HCT116 (cell line): ENCODE measurements around the gene FST. TPM values are rescaled to one million over a fixed set of nuclear protein-coding genes. Genes with fewer than 3 reads are reported as not detected.

Experiments
- ATAC-seq: fragments of 200-7000 bp; cut with Tn5 transposase; 2 replicates; pipeline ENCODE4 v1.9.1; 2020; ENCODE audit warnings: mild to moderate bottlenecking, moderate library complexity
- BruUV-seq: library from RNA; stranded (reverse); fragments of 400-500 nt; replicated peaks from 2 replicates; lab custom pipeline; 2021; lab: Mats Ljungman, UMichigan
- CTCF ChIA-PET: fragments of 300-600 bp; sonication (Branson Sonifier 250); formaldehyde crosslinking; loops from one replicate; lab custom pipeline; 2021; ENCODE audit warnings: antibody characterized with exemption; lab: Charles Lee
- POLR2A ChIA-PET: fragments of 300-600, 350-600 bp; sonication (Branson Sonifier 250); formaldehyde crosslinking; loops from one replicate; lab custom pipeline; 2021; ENCODE audit warnings: antibody characterized with exemption; lab: Charles Lee
- RAD21 ChIA-PET, 2 experiments: fragments of 300-600 bp; sonication (Branson Sonifier 250); formaldehyde crosslinking; loops; one replicate each; lab custom pipeline; 2023; ENCODE audit warnings: low total read pairs in 2 of 2; ENCODE audit not compliant: uncharacterized antibody in 2 of 2, unreplicated experiment in 2 of 2, low non-redundant PET in 1 of 2; lab: Charles Lee
- DNase-seq: peaks from one replicate; pipeline ENCODE4 v3.0.0-alpha.2; 2010; ENCODE audit warnings: low read depth, low spot score
- H2AFZ ChIP-seq: fragments of 200-600 bp; shearing (Covaris generic), sonication (generic); 2 replicates; pipeline ENCODE4 v1.6.1; 2017; ENCODE audit warnings: low read depth, mixed run types, mixed read lengths, antibody characterized with exemption, low read length; ENCODE audit not compliant: poor library complexity, severe bottlenecking
- H3K27ac ChIP-seq: 2 replicates; pipeline ENCODE4 v1.5.1; 2012; ENCODE audit warnings: low read depth, low read length
- H3K27me3 ChIP-seq: fragments of 200-600 bp; sonication (generic); 2 replicates; pipeline ENCODE4 v1.6.1; 2016; ENCODE audit warnings: mixed run types, low read length, mixed read lengths; ENCODE audit not compliant: insufficient read depth
- H3K36me3 ChIP-seq, 2 experiments: fragments of 200-500 bp in 1 of 2; fragments of 200-600 bp in 1 of 2; sonication (Bioruptor generic) in 1 of 2; sonication (generic) in 1 of 2; 2 replicates each; pipeline versions ENCODE4 v1.5.1 to v1.6.1; 2014 to 2016; ENCODE audit warnings: low read length in 2 of 2, inconsistent platforms in 1 of 2, mixed read lengths in 1 of 2, mixed run types in 1 of 2; ENCODE audit not compliant: insufficient read depth in 2 of 2, control insufficient read depth in 1 of 2
- H3K4me1 ChIP-seq, 2 experiments: fragments of 200-600 bp in 1 of 2; sonication (generic) in 1 of 2; 2 replicates each; pipeline versions ENCODE4 v1.5.1 to v1.6.1; 2012 to 2017; ENCODE audit warnings: low read length in 2 of 2, inconsistent platforms in 1 of 2, mild to moderate bottlenecking in 1 of 2, mixed read lengths in 1 of 2, mixed run types in 1 of 2, moderate library complexity in 1 of 2; ENCODE audit not compliant: insufficient read depth in 2 of 2, control insufficient read depth in 1 of 2
- H3K4me2 ChIP-seq: fragments of 200-600 bp; sonication (generic); 2 replicates; pipeline ENCODE4 v1.6.1; 2017; ENCODE audit warnings: mixed run types, low read length, mixed read lengths
- H3K4me3 ChIP-seq, 2 experiments: fragments of 200-600 bp in 1 of 2; sonication (generic) in 1 of 2; replicated peaks in 1 of 2; 2 replicates each; pipeline ENCODE4 v1.5.1; 2011 to 2016; ENCODE audit warnings: low read length in 2 of 2, control low read depth in 1 of 2, low read depth in 1 of 2, mild to moderate bottlenecking in 1 of 2, mixed read lengths in 1 of 2, mixed run types in 1 of 2
- H3K79me2 ChIP-seq: fragments of 200-600 bp; sonication (generic); 2 replicates; pipeline ENCODE4 v1.6.1; 2017; ENCODE audit warnings: mild to moderate bottlenecking, mixed run types, low read length, moderate library complexity, mixed read lengths; ENCODE audit not compliant: insufficient read depth
- H3K9ac ChIP-seq: fragments of 200-600 bp; sonication (generic); 2 replicates; pipeline ENCODE4 v1.6.1; 2016; ENCODE audit warnings: low read length, mixed read lengths
- H3K9me2 ChIP-seq: fragments of 200-600 bp; sonication (generic), shearing (Covaris generic); 2 replicates; pipeline ENCODE4 v1.6.1; 2017; ENCODE audit warnings: mixed run types, mild to moderate bottlenecking, moderate library complexity; ENCODE audit not compliant: insufficient read depth
- H3K9me3 ChIP-seq, 2 experiments: fragments of 200-500 bp in 1 of 2; fragments of 200-600 bp in 1 of 2; sonication (Bioruptor generic) in 1 of 2; sonication (generic) in 1 of 2; 2 replicates each; pipeline ENCODE4 v1.6.1; 2014 to 2017; ENCODE audit warnings: low read length in 2 of 2, mixed read lengths in 2 of 2, inconsistent platforms in 1 of 2, low read depth in 1 of 2, mild to moderate bottlenecking in 1 of 2, mixed run types in 1 of 2, moderate library complexity in 1 of 2; ENCODE audit not compliant: control insufficient read depth in 1 of 2, insufficient read depth in 1 of 2
- H4K20me1 ChIP-seq: fragments of 200-600 bp; sonication (generic), shearing (Covaris generic); 2 replicates; pipeline ENCODE4 v1.6.1; 2017; ENCODE audit warnings: mixed run types, mild to moderate bottlenecking, moderate library complexity; ENCODE audit not compliant: insufficient read depth
- CBX3 ChIP-seq: IDR thresholded peaks from 2 replicates; pipeline ENCODE4 v1.6.1; 2012; ENCODE audit warnings: low read depth
- CEBPB ChIP-seq: IDR thresholded peaks from 2 replicates; pipeline ENCODE4 v1.6.1; 2012; ENCODE audit warnings: low read depth
- CTCF ChIP-seq, 3 experiments: fragments of 200-600 bp in 1 of 3; sonication (generic) in 1 of 3; IDR thresholded peaks in 2 of 3; conservative IDR thresholded peaks in 1 of 3; 2 replicates each; pipeline ENCODE4 v1.5.1; 2012 to 2017; ENCODE audit warnings: low read depth in 2 of 3, low read length in 2 of 3, antibody characterized with exemption in 1 of 3, borderline replicate concordance in 1 of 3, control low read depth in 1 of 3, mild to moderate bottlenecking in 1 of 3, mixed read lengths in 1 of 3, mixed run types in 1 of 3, moderate library complexity in 1 of 3; ENCODE audit not compliant: insufficient read depth in 1 of 3
- EGR1 ChIP-seq: IDR thresholded peaks from 2 replicates; pipeline ENCODE4 v1.6.1; 2012; ENCODE audit warnings: low read depth
- ELF1 ChIP-seq: IDR thresholded peaks from 2 replicates; pipeline ENCODE4 v1.6.1; 2012; ENCODE audit warnings: low read depth, borderline replicate concordance
- EZH2 ChIP-seq: fragments of 200-600 bp; sonication (generic); IDR thresholded peaks from 2 replicates; pipeline ENCODE4 v1.6.1; 2017; ENCODE audit warnings: antibody characterized with exemption, mixed run types
- EZH2phosphoT487 ChIP-seq: fragments of 200-600 bp; IDR thresholded peaks from 2 replicates; pipeline ENCODE4 v1.6.1; 2018; ENCODE audit warnings: antibody characterized with exemption, borderline replicate concordance
- POLR2AphosphoS5 ChIP-seq: IDR thresholded peaks from 2 replicates; pipeline ENCODE4 v1.6.1; 2011; ENCODE audit warnings: mild to moderate bottlenecking, low read depth, low read length, moderate library complexity
- RAD21 ChIP-seq: IDR thresholded peaks from 2 replicates; pipeline ENCODE4 v1.6.1; 2012; ENCODE audit warnings: low read depth, mild to moderate bottlenecking
- SIN3A ChIP-seq: IDR thresholded peaks from 2 replicates; pipeline ENCODE4 v1.6.1; 2012; ENCODE audit warnings: low read depth
- SP1 ChIP-seq: IDR thresholded peaks from 2 replicates; pipeline ENCODE4 v1.6.1; 2012; ENCODE audit warnings: low read depth
- YY1 ChIP-seq: IDR thresholded peaks from 2 replicates; pipeline ENCODE4 v1.6.1; 2011; ENCODE audit warnings: low read length, low read depth, moderate library complexity, mild to moderate bottlenecking; ENCODE audit not compliant: insufficient replicate concordance; ENCODE audit errors: extremely low read depth
- ZNF274 ChIP-seq: fragments of 200-500 bp; sonication (Bioruptor generic); IDR thresholded peaks from 2 replicates; pipeline ENCODE4 v1.6.1; 2014; ENCODE audit warnings: mild to moderate bottlenecking, low read depth, low read length, inconsistent platforms
- intact Hi-C: fragments of 100-400 bp; cut with micrococcal nuclease; formaldehyde crosslinking; loops from 2 replicates; pipeline ENCODE4 v1.10.0; 2022
- total RNA-seq: library from RNA; stranded (reverse); gene quantifications from one replicate; pipeline ENCODE4 v1.2.1, GENCODE V29; 2021; ENCODE audit not compliant: unreplicated experiment

The FST gene
- total RNA-seq, 1 experiment from 2014 or later, result 0.34 TPM

GRCh38 chr5:53488195-53488722 is 7.8 kb downstream of the FST start:
- no peak overlapping the region for H2AFZ ChIP-seq
- BruUV-seq, result no TSS peak
- no peak for ATAC-seq

More at GRCh38 chr5:53488195-53488722, 7.8 kb downstream of the FST start:
- Histone ChIP-seq H3K4me3 (no peak overlapping the region), H3K4me1 (peaks cover 2 to 8% of the 10 kb centered on the region in 2 experiments; a peak in 2 of 4 replicates), H3K36me3 (no peaks in the 10 kb centered on the region), H3K4me2 (no peak overlapping the region), H3K9me3 (no peaks in the 10 kb centered on the region), H3K27ac (no peak overlapping the region), H3K9ac (no peak overlapping the region), H3K9me2 (no peaks in the 10 kb centered on the region), H4K20me1 (no peaks in the 10 kb centered on the region), H3K79me2 (no peaks in the 10 kb centered on the region), H3K27me3 (no peaks in the 10 kb centered on the region)
- intact Hi-C loops, result loop anchor here (10.0 kb wide), 1 partner anchor 507 kb away; no protein-coding TSS in a partner anchor
- ChIA-PET RAD21 (no interaction called here), POLR2A (no interaction called here), CTCF (interaction anchor here (1.8 kb wide), 1 partner anchor 10 kb away, joined by 5 read pairs; no protein-coding TSS in a partner anchor)
- no peak for DNase-seq
- TF ChIP-seq EZH2 (no peak), ELF1 (no peak), POLR2AphosphoS5 (no peak), YY1 (no peak), CTCF (IDR thresholded peaks at IDR 0.05 in 2 of 3, conservative IDR thresholded peaks at IDR 0.05 in 1 of 3; ENCODE audit: borderline replicate concordance in 1 of 3, insufficient read depth in 1 of 3, low read depth in 2 of 3, low read length in 2 of 3) (no peak), RAD21 (no peak), SP1 (no peak), CBX3 (no peak), ZNF274 (no peak), CEBPB (no peak), EZH2phosphoT487 (no peak), EGR1 (no peak), SIN3A (no peak)
